Pancreas (tissue), 10 donors: Measurements from ENCODE around the gene PMFBP1. TPM values are rescaled to one million over a fixed set of nuclear protein-coding genes. Genes with fewer than 3 reads are reported as not detected.

ENCODE experiments used
- ATAC-seq, 4 donors: fragments of 200-7000 bp; cut with Tn5 transposase; one replicate each; pipeline versions ENCODE4 v1.8.0 to v1.9.1; 2020; ENCODE audit warnings: mild to moderate bottlenecking in 4 of 4, moderate library complexity in 4 of 4
- DNase-seq, 6 donors: peaks; one replicate each; pipeline ENCODE4 v3.0.0-alpha.2; 2020
- FAIRE-seq: peaks from 2 replicates; lab custom pipeline; 2012; peaks lifted over from hg19 to GRCh38; lab: Jason Lieb, UNC
- H3K27ac ChIP-seq, 4 donors: fragments of 200-600 bp; sonication (generic); 1 replicate in 3 of 4; 2 replicates in 1 of 4; pipeline versions ENCODE4 v1.5.0 to v1.8.0; 2020
- H3K27me3 ChIP-seq, 4 donors: fragments of 200-600 bp; one replicate each; pipeline ENCODE4 v1.8.0; 2021
- H3K36me3 ChIP-seq, 3 donors: fragments of 200-600 bp; sonication (generic) in 1 of 3; one replicate each; pipeline versions ENCODE4 v1.5.0 to v1.8.0; 2020 to 2021
- H3K4me1 ChIP-seq, 3 donors: fragments of 200-600 bp; one replicate each; pipeline ENCODE4 v1.8.0; 2021
- H3K4me3 ChIP-seq, 4 donors: fragments of 200-600 bp; sonication (generic) in 2 of 4; one replicate each; pipeline versions ENCODE4 v1.5.0 to v1.8.0; 2020 to 2021
- H3K9me3 ChIP-seq, 4 donors: fragments of 200-600 bp; one replicate each; pipeline ENCODE4 v1.8.0; 2021
- CTCF ChIP-seq, 4 donors: fragments of 200-600 bp; sonication (generic) in 3 of 4; IDR thresholded peaks; one replicate each; pipeline versions ENCODE4 v1.5.0 to v1.8.0; 2021; ENCODE audit warnings: antibody characterized with exemption in 4 of 4
- WGBS, 2 donors: extraction: QIAGEN DNeasy Blood & Tissue Kit; methylation state at CpG; one replicate each; pipeline ENCODE4 v1.1.7; 2013; 5-methylcytosine and 5-hydroxymethylcytosine counted together
- intact Hi-C, 3 donors: fragments of 100-400 bp; cut with DNase I; formaldehyde crosslinking; loops; one replicate each; pipeline versions ENCODE4 v1.11.1 to v1.14.2; 2022
- polyA plus RNA-seq, 2 donors: library from polyadenylated mRNA; stranded (reverse); fragments of 200-250 nt; gene quantifications; one replicate each; pipeline ENCODE4 v1.2.3, GENCODE V29; 2013
- total RNA-seq, 6 donors: library from RNA; stranded (reverse); fragmentation: NEBNext Ultra II Directional in 4 of 6; extraction: Animal tissue kit (Norgen Biotek cat#: 25700) in 4 of 6; gene quantifications; one replicate each; pipeline versions ENCODE4 v1.2.1 to v1.2.4, GENCODE V29; 2021 to 2023
- donor health status: healthy with polysubstance abuse.
- donor health status: DM: no; HTN: no; CAD: no; lungs with moderate emphysema.
- donor health status: DM: no; HTN: no; CAD: no.
- donor health status: control.
- donor health status: control.
- donor health status: Bipolar disorder and iron deficiency.
- donor health status: DM: yes; HTN: yes; CAD: no.
- donor health status: DM: no; HTN: no; CAD: no.
- donor health status: DM: no; HTN: no; CAD: no.
- donor health status: DM: yes; HTN: yes; CAD: no.

PMFBP1 gene
- total and polyA plus RNA-seq, 8 donors = 1.8 to 6.6 (median 2.7) TPM

- ATAC-seq (no peak), FAIRE-seq (no peak), DNase-seq (no peak)
- H3K27me3 ChIP-seq = no peaks in the 10 kb centered on the region
- H3K27ac ChIP-seq = no peak overlapping the region
- TF ChIP-seq CTCF (IDR thresholded peaks at IDR 0.05) = no peak
- H3K4me3 ChIP-seq = no peak overlapping the region
- no peaks in the 10 kb centered on the region for H3K36me3 ChIP-seq
- H3K9me3 ChIP-seq = no peaks in the 10 kb centered on the region
- 33% methylated on average over 2 of the region's 2 CpGs for WGBS, 2 donors
- intact Hi-C loops = no loop called here
- H3K4me1 ChIP-seq = no peaks in the 10 kb centered on the region
Measured at GRCh38 chr16:72159386-72159785, 12.6 kb downstream of the PMFBP1 start.

- H3K36me3 ChIP-seq = no peaks in the 10 kb centered on the region
- WGBS, 2 donors = 74 to 80% methylated on average over 8 of the region's 8 CpGs
- no peaks in the 10 kb centered on the region for H3K4me1 ChIP-seq
- intact Hi-C loops = no loop called here
- no peak for DNase-seq
- H3K27me3 ChIP-seq = no peaks in the 10 kb centered on the region
- no peaks in the 10 kb centered on the region for H3K9me3 ChIP-seq
- no peak for ATAC-seq
- TF ChIP-seq CTCF (IDR thresholded peaks at IDR 0.05) = no peak
- H3K4me3 ChIP-seq = no peak overlapping the region
- no peak overlapping the region for H3K27ac ChIP-seq
- no peak for FAIRE-seq
Measured at GRCh38 chr16:72149676-72150464, 22.1 kb downstream of the PMFBP1 start.

- no peak for TF ChIP-seq CTCF (IDR thresholded peaks at IDR 0.05)
- DNase-seq = no peak
- no peak for ATAC-seq
- 88 to 89% methylated on average over 1 of the region's 1 CpG for WGBS, 2 donors
- H3K27ac ChIP-seq = no peak overlapping the region
- H3K4me1 ChIP-seq = no peaks in the 10 kb centered on the region
- H3K36me3 ChIP-seq = no peaks in the 10 kb centered on the region
- intact Hi-C loops = no loop called here
- H3K27me3 ChIP-seq = no peaks in the 10 kb centered on the region
- no peak for FAIRE-seq
- no peak overlapping the region for H3K4me3 ChIP-seq
- H3K9me3 ChIP-seq = no peaks in the 10 kb centered on the region
Measured at GRCh38 chr16:72142476-72142875, 29.5 kb downstream of the PMFBP1 start.

- no peaks in the 10 kb centered on the region for H3K9me3 ChIP-seq
- ATAC-seq = no peak
- WGBS, 2 donors = 92 to 94% methylated on average over 2 of the region's 2 CpGs
- no peak overlapping the region for H3K4me3 ChIP-seq
- H3K4me1 ChIP-seq = no peaks in the 10 kb centered on the region
- no peak for FAIRE-seq
- no peaks in the 10 kb centered on the region for H3K36me3 ChIP-seq
- DNase-seq = no peak
- H3K27me3 ChIP-seq = no peaks in the 10 kb centered on the region
- no peak for TF ChIP-seq CTCF (IDR thresholded peaks at IDR 0.05)
- intact Hi-C loops = no loop called here
- H3K27ac ChIP-seq = no peak overlapping the region
Measured at GRCh38 chr16:72139908-72140307, 32.0 kb downstream of the PMFBP1 start.

- Histone ChIP-seq H3K9me3 (no peaks in the 10 kb centered on the region), H3K4me1 (no peaks in the 10 kb centered on the region), H3K27ac (no peak overlapping the region), H3K4me3 (no peak overlapping the region), H3K27me3 (no peaks in the 10 kb centered on the region), H3K36me3 (no peaks in the 10 kb centered on the region)
- 81 to 95% methylated on average over 4 of the region's 4 CpGs for WGBS, 2 donors
- FAIRE-seq (no peak), DNase-seq (no peak), ATAC-seq (no peak)
- TF ChIP-seq CTCF (IDR thresholded peaks at IDR 0.05) = no peak
- intact Hi-C loops = no loop called here
Measured at GRCh38 chr16:72138064-72138572, 33.8 kb downstream of the PMFBP1 start.
